GM12801 (cell line): ENCODE results near the gene TNFSF15.

Source experiments
- CTCF ChIP-seq: IDR thresholded peaks from one replicate; pipeline ENCODE4 v1.5.1; 2011; ENCODE audit warnings: control low read depth; ENCODE audit not compliant: insufficient read length; ENCODE audit errors: extremely low read depth

Gene TNFSF15

GRCh38 chr9:114798101-114798500 lies 7.7 kb downstream of the TNFSF15 start:
- TF ChIP-seq CTCF = no peak

GRCh38 chr9:114792396-114792795 lies 13.4 kb downstream of the TNFSF15 start:
- no peak for TF ChIP-seq CTCF

DNA sequence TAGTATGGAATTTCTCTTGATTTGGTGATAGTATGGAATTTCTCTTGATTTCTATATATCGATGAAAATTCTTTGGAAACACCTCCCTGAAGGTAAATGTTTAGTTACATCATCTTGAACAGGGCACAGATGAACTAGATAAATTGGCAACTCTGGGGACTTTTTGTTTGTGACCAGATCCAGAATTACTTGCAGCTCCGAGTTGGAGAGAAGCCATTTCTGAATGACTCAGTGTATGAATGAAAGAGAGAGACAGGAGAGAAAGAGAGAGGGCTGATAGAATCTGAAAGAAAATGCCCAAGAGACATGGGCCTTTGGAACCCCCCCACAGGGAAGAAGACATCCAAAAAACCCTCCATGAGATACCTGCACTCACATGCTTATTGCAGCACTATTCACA lies 14.1 kb downstream of the TNFSF15 start:
- no peak for TF ChIP-seq CTCF

- TF ChIP-seq CTCF = no peak
These were observed 14.5 kb downstream of the TNFSF15 start for GRCh38 chr9:114791312-114791711.

GRCh38 chr9:114790521-114790920 lies 15.3 kb downstream of the TNFSF15 start:
- no peak for TF ChIP-seq CTCF

GRCh38 chr9:114789006-114789405 lies 16.8 kb downstream of the TNFSF15 start:
- no peak for TF ChIP-seq CTCF

GRCh38 chr9:114787781-114788498 lies 17.9 kb downstream of the TNFSF15 start:
- no peak for TF ChIP-seq CTCF
